Right lobe of liver (tissue), 4 donors: ENCODE results near the gene FBXO39.

Experiments
- POLR2A ChIP-seq: fragments of 450-650 bp; IDR thresholded peaks from one replicate; pipeline ENCODE4 v1.6.1; 2017; ENCODE audit warnings: antibody characterized with exemption, mild to moderate bottlenecking
- TF ChIP-seq, protein P1 (sequence below), 4 donors: fragments of 200-600 bp in 3 of 4; fragments of 450-650 bp in 1 of 4; IDR thresholded peaks; one replicate each; pipeline versions ENCODE4 v1.5.1 to v1.8.0; 2016 to 2022; ENCODE audit warnings: antibody characterized with exemption in 4 of 4, mild to moderate bottlenecking in 2 of 4
- donor health status: DM: no; HTN: no; CAD: no.
- donor health status: DM: no; HTN: no; CAD: no.
- donor health status: DM: no; HTN: yes; CAD: no.

DNA sequence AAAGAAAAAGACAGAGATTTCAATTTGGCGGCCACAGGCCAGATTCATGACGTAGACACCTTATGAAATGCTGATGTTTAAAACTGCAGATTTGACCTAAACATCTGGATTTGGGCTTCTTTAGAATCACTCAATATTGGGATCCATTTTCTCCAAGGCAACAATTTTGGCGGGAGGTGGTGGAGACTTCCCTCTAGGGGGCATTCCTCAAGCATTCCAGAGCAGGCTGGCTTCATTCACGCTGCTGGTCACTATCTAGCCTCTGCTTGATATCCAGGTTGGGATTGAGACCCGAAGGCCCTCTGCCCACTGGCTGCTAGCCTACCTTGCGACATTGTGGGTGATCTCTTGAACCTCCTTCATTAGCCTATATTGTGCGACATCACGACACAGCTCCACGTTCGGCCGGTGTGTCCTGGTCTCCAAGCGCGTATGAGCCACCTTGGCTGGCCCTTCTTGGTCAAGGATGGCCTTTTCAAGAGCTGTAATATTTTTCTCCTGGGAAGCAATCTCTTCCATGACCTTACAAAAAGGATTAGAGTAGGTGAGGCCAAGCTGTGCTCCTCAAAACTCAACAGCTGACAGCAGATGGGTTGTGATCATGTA is 24.5 kb downstream of the FBXO39 start:
- TF ChIP-seq, protein P1, sequence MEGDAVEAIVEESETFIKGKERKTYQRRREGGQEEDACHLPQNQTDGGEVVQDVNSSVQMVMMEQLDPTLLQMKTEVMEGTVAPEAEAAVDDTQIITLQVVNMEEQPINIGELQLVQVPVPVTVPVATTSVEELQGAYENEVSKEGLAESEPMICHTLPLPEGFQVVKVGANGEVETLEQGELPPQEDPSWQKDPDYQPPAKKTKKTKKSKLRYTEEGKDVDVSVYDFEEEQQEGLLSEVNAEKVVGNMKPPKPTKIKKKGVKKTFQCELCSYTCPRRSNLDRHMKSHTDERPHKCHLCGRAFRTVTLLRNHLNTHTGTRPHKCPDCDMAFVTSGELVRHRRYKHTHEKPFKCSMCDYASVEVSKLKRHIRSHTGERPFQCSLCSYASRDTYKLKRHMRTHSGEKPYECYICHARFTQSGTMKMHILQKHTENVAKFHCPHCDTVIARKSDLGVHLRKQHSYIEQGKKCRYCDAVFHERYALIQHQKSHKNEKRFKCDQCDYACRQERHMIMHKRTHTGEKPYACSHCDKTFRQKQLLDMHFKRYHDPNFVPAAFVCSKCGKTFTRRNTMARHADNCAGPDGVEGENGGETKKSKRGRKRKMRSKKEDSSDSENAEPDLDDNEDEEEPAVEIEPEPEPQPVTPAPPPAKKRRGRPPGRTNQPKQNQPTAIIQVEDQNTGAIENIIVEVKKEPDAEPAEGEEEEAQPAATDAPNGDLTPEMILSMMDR (IDR thresholded peaks at IDR 0.05), result no peak
- no peak for TF ChIP-seq POLR2A
